NB4 (cell line): ENCODE measurements around the gene GCLC.

Experiments used
- MYC ChIP-seq: IDR thresholded peaks from 2 replicates; pipeline ENCODE4 v1.6.1; 2011; ENCODE audit warnings: low read depth, low read length
- POLR2A ChIP-seq: IDR thresholded peaks from 2 replicates; pipeline ENCODE4 v1.6.1; 2011; ENCODE audit warnings: mild to moderate bottlenecking; ENCODE audit not compliant: insufficient read length; ENCODE audit errors: extremely low read depth
- TF ChIP-seq, protein P1 (sequence below): IDR thresholded peaks from one replicate; pipeline ENCODE4 v1.5.1; 2012; ENCODE audit warnings: low read depth, low read length
- TF ChIP-seq, protein P2 (sequence below): IDR thresholded peaks from 2 replicates; pipeline ENCODE4 v1.6.1; 2011; ENCODE audit warnings: low read depth, low read length

DNA sequence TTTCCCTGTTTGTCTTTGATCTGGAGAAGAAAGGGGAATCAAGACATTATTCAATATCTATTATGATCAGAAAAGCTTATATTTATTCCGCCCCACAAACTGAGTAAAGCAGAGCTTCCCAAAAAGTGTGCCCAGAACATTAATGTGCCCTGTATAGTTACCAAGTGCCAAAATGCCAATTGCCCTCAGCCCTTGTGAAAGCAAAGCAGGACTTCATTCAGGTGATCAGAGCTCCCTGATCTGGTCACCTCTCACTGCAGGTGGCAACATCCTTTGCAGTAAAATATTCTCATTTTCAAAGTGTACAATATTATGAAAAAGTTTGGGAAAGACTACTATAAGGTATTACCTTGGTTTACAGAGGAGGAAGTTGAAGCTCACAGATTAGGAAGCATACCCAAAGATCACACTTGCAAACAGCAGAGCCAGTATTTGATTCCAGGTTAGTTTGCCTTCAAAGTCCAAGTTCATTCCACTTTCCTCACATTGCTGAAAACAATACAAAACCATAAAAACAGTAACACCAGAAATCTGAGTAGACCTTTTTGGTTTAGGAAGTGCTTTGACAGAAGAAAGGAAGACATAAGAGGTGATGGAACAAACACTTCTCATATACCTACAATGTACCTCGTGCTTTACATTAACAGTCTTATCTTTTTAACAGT is 19.6 kb upstream of the GCLC start:
- TF ChIP-seq POLR2A = no peak
- TF ChIP-seq, protein P1, sequence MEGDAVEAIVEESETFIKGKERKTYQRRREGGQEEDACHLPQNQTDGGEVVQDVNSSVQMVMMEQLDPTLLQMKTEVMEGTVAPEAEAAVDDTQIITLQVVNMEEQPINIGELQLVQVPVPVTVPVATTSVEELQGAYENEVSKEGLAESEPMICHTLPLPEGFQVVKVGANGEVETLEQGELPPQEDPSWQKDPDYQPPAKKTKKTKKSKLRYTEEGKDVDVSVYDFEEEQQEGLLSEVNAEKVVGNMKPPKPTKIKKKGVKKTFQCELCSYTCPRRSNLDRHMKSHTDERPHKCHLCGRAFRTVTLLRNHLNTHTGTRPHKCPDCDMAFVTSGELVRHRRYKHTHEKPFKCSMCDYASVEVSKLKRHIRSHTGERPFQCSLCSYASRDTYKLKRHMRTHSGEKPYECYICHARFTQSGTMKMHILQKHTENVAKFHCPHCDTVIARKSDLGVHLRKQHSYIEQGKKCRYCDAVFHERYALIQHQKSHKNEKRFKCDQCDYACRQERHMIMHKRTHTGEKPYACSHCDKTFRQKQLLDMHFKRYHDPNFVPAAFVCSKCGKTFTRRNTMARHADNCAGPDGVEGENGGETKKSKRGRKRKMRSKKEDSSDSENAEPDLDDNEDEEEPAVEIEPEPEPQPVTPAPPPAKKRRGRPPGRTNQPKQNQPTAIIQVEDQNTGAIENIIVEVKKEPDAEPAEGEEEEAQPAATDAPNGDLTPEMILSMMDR = no peak
- TF ChIP-seq MYC = no peak
- TF ChIP-seq, protein P2, sequence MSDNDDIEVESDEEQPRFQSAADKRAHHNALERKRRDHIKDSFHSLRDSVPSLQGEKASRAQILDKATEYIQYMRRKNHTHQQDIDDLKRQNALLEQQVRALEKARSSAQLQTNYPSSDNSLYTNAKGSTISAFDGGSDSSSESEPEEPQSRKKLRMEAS = no peak
